ENCODE data around the gene HJV.
"Not testable (repeated sequence)": the region's sequence is repeated elsewhere in the genome, so short reads cannot be mapped to it uniquely, and the experiment has no call there.

The HJV gene

GRCh38 chr1:146039844-146040194 is 18.3 kb upstream of the HJV start:
- TF ChIP-seq POLR2A (IDR thresholded peaks at IDR 0.05; ENCODE audit: low read depth, low read length) (no peak), SPI1 (IDR thresholded peaks at IDR 0.05; ENCODE audit: low read depth, low read length) (no peak), POU2F2 (IDR thresholded peaks at IDR 0.05; ENCODE audit: low read depth, low read length) (no peak), TAF1 (IDR thresholded peaks at IDR 0.05; ENCODE audit: low read depth, low read length) (no peak), POLR2AphosphoS5 (IDR thresholded peaks at IDR 0.05; ENCODE audit: low read depth, low read length) (no peak), PAX5 (IDR thresholded peaks at IDR 0.05; ENCODE audit: insufficient read depth, low read length, severe bottlenecking) (no peak)
- no peak for FAIRE-seq
- no peak for DNase-seq (ENCODE audit: insufficient read length, low spot score)

DNA sequence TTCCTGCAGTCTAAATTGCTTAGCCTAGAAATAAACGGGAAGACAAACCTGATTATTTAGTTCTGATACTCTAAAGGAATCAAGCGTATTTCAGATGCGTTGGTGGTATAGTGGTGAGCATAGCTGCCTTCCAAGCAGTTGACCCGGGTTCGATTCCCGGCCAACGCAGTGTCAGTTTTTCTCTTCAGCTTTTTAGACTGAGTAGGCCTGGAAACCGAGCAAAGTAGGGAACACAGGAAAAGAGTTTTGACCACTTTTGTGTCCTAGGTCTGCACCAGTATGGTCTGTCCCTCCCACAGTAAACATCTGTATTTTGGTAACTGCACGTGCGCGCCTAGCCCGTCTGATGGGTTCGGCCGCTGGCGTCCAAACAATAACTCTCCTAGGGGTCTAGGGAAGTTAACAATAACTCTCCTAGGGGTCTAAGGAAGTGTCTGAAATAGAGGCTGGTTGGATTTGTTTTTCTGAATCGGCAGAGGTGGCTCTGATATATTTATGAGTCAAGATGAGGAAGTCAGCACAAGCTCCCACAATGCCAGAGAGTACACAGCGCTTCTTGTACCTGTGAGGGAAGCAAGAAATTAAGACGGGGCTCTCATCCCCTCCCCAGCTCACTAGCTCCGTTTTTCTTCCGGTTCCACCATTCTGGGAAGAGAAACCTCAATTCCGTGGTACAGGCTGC is 15.6 kb upstream of the HJV start:
- no peak for TF ChIP-seq PAX5 (IDR thresholded peaks at IDR 0.05; ENCODE audit: insufficient read depth, low read length, severe bottlenecking)
- peak; percentile 27; the same call in 1 of the 2 replicates for TF ChIP-seq POU2F2 (IDR thresholded peaks at IDR 0.05; ENCODE audit: low read depth, low read length)
- no peak for TF ChIP-seq POLR2A (IDR thresholded peaks at IDR 0.05; ENCODE audit: low read depth, low read length)
- no peak; the same call in 1 of the 2 replicates for TF ChIP-seq TAF1 (IDR thresholded peaks at IDR 0.05; ENCODE audit: low read depth, low read length)
- TF ChIP-seq SPI1 (IDR thresholded peaks at IDR 0.05; ENCODE audit: low read depth, low read length), result peak; percentile 76
- TF ChIP-seq POLR2AphosphoS5 (IDR thresholded peaks at IDR 0.05; ENCODE audit: low read depth, low read length), result no peak
- no peak for DNase-seq (ENCODE audit: insufficient read length, low spot score)
- peak; percentile 13 for FAIRE-seq

DNA sequence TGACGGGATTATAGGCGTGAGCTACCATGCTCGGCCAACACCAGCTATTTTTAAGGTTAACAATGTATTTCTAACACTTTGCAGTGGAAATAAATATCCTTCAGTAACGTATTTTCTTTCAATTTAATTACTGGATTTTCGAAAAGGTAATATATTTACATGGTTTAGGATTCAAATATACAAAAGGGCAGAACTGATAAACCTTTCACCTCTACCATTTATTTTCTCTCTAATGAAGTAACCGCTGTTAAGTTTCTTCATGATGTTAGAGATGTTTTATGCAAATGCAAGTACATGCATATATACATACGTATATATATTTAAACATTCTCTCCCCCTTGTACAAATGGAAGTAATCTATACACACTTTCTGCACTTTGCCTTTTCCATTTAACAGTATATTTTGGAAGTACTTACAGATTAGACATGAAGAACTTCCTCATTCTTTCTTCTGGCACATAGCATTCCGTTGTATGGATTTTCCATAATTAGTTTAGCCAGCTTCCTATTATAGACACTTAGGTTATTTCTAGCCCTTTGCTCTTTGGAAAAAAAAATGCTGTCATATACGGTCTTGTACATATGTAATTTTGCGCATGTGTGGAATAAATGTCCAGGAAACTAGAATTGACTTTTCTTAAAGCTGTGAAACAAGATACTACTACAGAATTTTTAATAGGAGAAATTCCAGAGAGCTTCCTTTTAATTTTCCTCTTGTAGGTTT is 14.9 kb upstream of the HJV start:
- FAIRE-seq (no peak), DNase-seq (ENCODE audit: insufficient read length, low spot score) (no peak)

GRCh38 chr1:146035048-146035423 is 13.5 kb upstream of the HJV start:
- FAIRE-seq, result no peak
- no peak for DNase-seq (ENCODE audit: insufficient read length, low spot score)
- TF ChIP-seq POU2F2 (IDR thresholded peaks at IDR 0.05; ENCODE audit: low read depth, low read length), result no peak

More for the DNA sequence above, 14.9 kb upstream of the HJV start:
- TF ChIP-seq SPI1 (IDR thresholded peaks at IDR 0.05; ENCODE audit: low read depth, low read length) (no peak), TAF1 (IDR thresholded peaks at IDR 0.05; ENCODE audit: low read depth, low read length) (no peak)

- FAIRE-seq (peak; percentile 40), DNase-seq (ENCODE audit: insufficient read length, low spot score) (no peak)
- TF ChIP-seq TAF1 (IDR thresholded peaks at IDR 0.05; ENCODE audit: low read depth, low read length), result no peak
- no peak for TF ChIP-seq SPI1 (IDR thresholded peaks at IDR 0.05; ENCODE audit: low read depth, low read length)
- TF ChIP-seq POLR2A (IDR thresholded peaks at IDR 0.05; ENCODE audit: low read depth, low read length), result no peak
- TF ChIP-seq POLR2AphosphoS5 (IDR thresholded peaks at IDR 0.05; ENCODE audit: low read depth, low read length), result no peak
- no peak for TF ChIP-seq POU2F2 (IDR thresholded peaks at IDR 0.05; ENCODE audit: low read depth, low read length)
- TF ChIP-seq PAX5 (IDR thresholded peaks at IDR 0.05; ENCODE audit: insufficient read depth, low read length, severe bottlenecking), result no peak
These were observed 11.2 kb upstream of the HJV start for GRCh38 chr1:146032631-146033219.

GRCh38 chr1:146031476-146031875 is 9.9 kb upstream of the HJV start:
- DNase-seq (ENCODE audit: insufficient read length, low spot score) (no peak), FAIRE-seq (no peak)
- TF ChIP-seq SPI1 (IDR thresholded peaks at IDR 0.05; ENCODE audit: low read depth, low read length) (no peak), POLR2A (IDR thresholded peaks at IDR 0.05; ENCODE audit: low read depth, low read length) (no peak), TAF1 (IDR thresholded peaks at IDR 0.05; ENCODE audit: low read depth, low read length) (no peak), POLR2AphosphoS5 (IDR thresholded peaks at IDR 0.05; ENCODE audit: low read depth, low read length) (no peak), POU2F2 (IDR thresholded peaks at IDR 0.05; ENCODE audit: low read depth, low read length) (no peak), PAX5 (IDR thresholded peaks at IDR 0.05; ENCODE audit: insufficient read depth, low read length, severe bottlenecking) (no peak)

- no peak for FAIRE-seq
- no peak for TF ChIP-seq SPI1 (IDR thresholded peaks at IDR 0.05; ENCODE audit: low read depth, low read length)
- no peak for TF ChIP-seq PAX5 (IDR thresholded peaks at IDR 0.05; ENCODE audit: insufficient read depth, low read length, severe bottlenecking)
- TF ChIP-seq POLR2AphosphoS5 (IDR thresholded peaks at IDR 0.05; ENCODE audit: low read depth, low read length), result no peak
- TF ChIP-seq POU2F2 (IDR thresholded peaks at IDR 0.05; ENCODE audit: low read depth, low read length), result no peak
- no peak for TF ChIP-seq POLR2A (IDR thresholded peaks at IDR 0.05; ENCODE audit: low read depth, low read length)
- TF ChIP-seq TAF1 (IDR thresholded peaks at IDR 0.05; ENCODE audit: low read depth, low read length), result no peak
- DNase-seq (ENCODE audit: insufficient read length, low spot score), result no peak
These were observed 7.6 kb upstream of the HJV start for GRCh38 chr1:146029117-146029516.

DNA sequence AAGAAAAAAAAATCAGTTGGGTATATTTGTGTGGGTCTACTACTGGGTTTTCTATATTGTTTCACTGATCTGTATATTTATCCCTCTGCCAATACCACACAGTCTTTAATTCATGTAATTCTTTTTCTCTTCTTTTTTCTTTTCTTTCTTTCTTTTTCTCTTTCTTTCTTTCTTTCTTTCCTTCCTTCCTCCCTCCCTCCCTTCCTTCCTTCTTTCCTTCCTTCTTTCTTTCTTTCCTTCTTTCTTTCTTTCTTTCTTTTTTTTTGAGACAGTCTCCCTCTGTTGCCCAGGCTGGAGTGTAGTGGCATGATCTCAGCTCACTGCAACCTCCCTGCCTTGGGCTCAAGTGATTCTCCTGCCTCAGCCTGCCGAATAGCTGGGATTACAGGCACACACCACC is 5.1 kb upstream of the HJV start:
- not testable (repeated sequence) for DNase-seq (ENCODE audit: insufficient read length, low spot score); FAIRE-seq

DNA sequence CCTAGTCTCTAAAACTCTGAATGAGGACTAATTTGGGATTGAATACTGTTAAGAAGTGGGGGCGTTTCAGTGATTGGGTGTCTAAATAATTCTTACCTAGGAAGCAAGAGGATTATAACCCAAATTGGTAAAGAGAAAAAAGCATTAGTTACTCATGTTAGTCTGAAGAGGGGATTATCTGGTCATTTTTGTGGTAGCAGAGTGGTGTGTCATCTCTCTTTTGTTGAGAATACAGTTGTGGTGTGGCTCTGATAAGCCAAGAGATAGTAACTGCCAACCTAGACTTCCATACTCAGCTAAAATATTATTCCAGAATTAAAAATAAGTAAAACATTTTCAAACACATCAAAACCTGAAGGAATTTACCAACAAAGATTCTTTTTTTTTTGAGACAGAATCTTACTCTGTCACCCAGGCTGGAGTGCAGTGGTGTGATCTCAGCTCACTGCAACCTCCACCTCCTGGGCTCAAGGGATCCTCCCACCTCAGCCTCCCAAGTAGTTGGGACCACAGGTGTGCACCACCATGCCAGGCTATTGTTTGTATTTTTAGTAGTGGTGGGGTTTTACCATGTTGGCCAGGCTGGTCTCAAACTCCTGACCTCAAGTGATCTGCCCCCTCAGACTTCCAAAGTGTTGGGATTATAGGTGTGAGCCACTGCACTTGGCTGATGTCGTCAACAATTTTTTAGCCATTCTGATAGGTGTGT is 4.4 kb upstream of the HJV start:
- not testable (repeated sequence) for DNase-seq (ENCODE audit: insufficient read length, low spot score); FAIRE-seq

All from GM12891 (cell line).